Measurements from ENCODE around the gene SSR4. TPM values are rescaled to one million over a fixed set of nuclear protein-coding genes. Genes with fewer than 3 reads are reported as not detected.

Gene SSR4
- total RNA-seq, 1 donor from 2014 or later = 243 TPM

DNA sequence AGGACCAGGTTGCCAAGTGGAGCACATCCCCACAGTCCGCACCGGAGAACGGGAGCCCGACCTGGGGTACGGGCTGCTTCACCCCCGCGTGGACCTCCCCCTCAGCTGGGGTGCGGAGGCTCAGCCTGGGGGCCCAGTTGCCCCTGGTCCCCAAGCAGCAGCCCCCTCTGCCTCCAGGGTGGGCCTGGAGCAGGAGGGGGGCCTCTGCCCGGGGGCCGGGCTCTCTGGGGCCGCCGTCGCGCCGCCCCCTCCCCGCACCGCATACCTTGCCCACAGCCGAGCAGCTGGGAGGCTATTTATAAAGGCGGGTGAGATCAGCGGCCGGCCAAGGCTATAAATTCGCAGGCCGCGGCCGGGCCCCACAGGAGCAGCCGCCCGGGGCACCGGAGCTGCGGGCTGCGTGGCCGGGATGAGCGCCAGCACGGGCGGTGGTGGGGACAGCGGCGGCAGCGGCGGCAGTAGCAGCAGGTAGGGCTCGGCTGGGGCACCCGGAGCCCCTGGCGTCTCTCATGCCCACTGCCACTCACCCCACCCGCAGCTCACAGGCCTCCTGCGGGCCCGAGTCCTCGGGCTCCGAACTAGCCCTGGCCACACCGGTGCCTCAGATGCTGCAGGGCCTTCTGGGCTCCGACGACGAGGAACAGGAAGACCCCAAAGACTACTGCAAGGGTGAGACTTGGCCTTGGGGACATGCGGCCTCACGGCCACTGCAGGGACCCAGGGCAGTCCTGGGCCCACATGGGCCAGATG lies 13.6 kb upstream of the SSR4 start, which contains the start of gene SRPK3:
Gene SRPK3, plus strand, starts transcription at position 364 of the 750 bp plus-strand sequence. Its CDS starts 46 bp downstream, at position 410.
- no peaks in the 10 kb centered on the region for H3K27me3 Mint-ChIP-seq
- H3K27ac Mint-ChIP-seq = no peak within 1 kb of the TSS
- no peak for DNase-seq (ENCODE audit: low spot score, unreplicated experiment)
- H3K4me1 Mint-ChIP-seq (ENCODE audit: low read depth) = no peaks in the 10 kb centered on the region
- H3K9me3 Mint-ChIP-seq (ENCODE audit: low read depth) = no peaks in the 10 kb centered on the region
- TF ChIP-seq CTCF (IDR thresholded peaks at IDR 0.05; ENCODE audit: unreplicated experiment) = no peak
- H3K36me3 Mint-ChIP-seq (ENCODE audit: insufficient read depth) = peaks cover 1% of the 10 kb centered on the region
- no peak within 1 kb of the TSS for H3K4me3 Mint-ChIP-seq (ENCODE audit: low read depth)

GRCh38 chrX:153781428-153782047 lies 12.9 kb upstream of the SSR4 start:
- H3K4me1 Mint-ChIP-seq (ENCODE audit: low read depth) = no peaks in the 10 kb centered on the region
- no peak for TF ChIP-seq CTCF (IDR thresholded peaks at IDR 0.05; ENCODE audit: unreplicated experiment)
- peaks cover 2% of the 10 kb centered on the region for H3K36me3 Mint-ChIP-seq (ENCODE audit: insufficient read depth)
- no peaks in the 10 kb centered on the region for H3K27me3 Mint-ChIP-seq
- no peaks in the 10 kb centered on the region for H3K9me3 Mint-ChIP-seq (ENCODE audit: low read depth)
- no peak overlapping the region for H3K4me3 Mint-ChIP-seq (ENCODE audit: low read depth)
- no peak overlapping the region for H3K27ac Mint-ChIP-seq
- DNase-seq (ENCODE audit: low spot score, unreplicated experiment) = no peak

GRCh38 chrX:153782313-153782712 lies 12.2 kb upstream of the SSR4 start:
- peaks cover 5% of the 10 kb centered on the region for H3K36me3 Mint-ChIP-seq (ENCODE audit: insufficient read depth)

DNA sequence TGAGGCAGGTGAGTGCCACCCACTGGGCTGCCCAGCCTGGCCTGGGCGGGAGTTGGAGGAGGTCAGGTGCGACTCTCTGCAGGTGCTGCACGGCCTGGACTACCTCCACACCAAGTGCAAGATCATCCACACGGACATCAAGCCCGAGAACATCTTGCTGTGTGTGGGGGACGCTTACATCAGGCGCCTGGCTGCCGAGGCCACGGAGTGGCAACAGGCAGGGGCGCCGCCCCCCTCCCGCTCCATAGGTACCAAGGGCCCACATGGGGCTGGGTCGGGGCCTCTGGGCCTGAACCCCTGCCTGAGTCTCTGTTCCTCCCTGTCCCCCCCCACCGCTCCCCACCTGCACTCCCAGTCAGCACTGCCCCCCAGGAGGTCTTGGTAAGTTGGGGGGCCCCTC lies 11.6 kb upstream of the SSR4 start:
- Mint-ChIP-seq H3K27me3 (no peaks in the 10 kb centered on the region), H3K9me3 (ENCODE audit: low read depth) (no peaks in the 10 kb centered on the region), H3K4me1 (ENCODE audit: low read depth) (no peaks in the 10 kb centered on the region), H3K4me3 (ENCODE audit: low read depth) (no peak overlapping the region), H3K36me3 (ENCODE audit: insufficient read depth) (peaks cover 5% of the 10 kb centered on the region), H3K27ac (no peak overlapping the region)
- DNase-seq (ENCODE audit: low spot score, unreplicated experiment) = no peak
- TF ChIP-seq CTCF (IDR thresholded peaks at IDR 0.05; ENCODE audit: unreplicated experiment) = no peak

More at GRCh38 chrX:153782313-153782712, 12.2 kb upstream of the SSR4 start:
- no peak for DNase-seq (ENCODE audit: low spot score, unreplicated experiment)
- no peak for TF ChIP-seq CTCF (IDR thresholded peaks at IDR 0.05; ENCODE audit: unreplicated experiment)
- no peak overlapping the region for H3K4me3 Mint-ChIP-seq (ENCODE audit: low read depth)
- H3K4me1 Mint-ChIP-seq (ENCODE audit: low read depth) = no peaks in the 10 kb centered on the region
- H3K27me3 Mint-ChIP-seq = no peaks in the 10 kb centered on the region
- H3K27ac Mint-ChIP-seq = no peak overlapping the region
- no peaks in the 10 kb centered on the region for H3K9me3 Mint-ChIP-seq (ENCODE audit: low read depth)

DNA sequence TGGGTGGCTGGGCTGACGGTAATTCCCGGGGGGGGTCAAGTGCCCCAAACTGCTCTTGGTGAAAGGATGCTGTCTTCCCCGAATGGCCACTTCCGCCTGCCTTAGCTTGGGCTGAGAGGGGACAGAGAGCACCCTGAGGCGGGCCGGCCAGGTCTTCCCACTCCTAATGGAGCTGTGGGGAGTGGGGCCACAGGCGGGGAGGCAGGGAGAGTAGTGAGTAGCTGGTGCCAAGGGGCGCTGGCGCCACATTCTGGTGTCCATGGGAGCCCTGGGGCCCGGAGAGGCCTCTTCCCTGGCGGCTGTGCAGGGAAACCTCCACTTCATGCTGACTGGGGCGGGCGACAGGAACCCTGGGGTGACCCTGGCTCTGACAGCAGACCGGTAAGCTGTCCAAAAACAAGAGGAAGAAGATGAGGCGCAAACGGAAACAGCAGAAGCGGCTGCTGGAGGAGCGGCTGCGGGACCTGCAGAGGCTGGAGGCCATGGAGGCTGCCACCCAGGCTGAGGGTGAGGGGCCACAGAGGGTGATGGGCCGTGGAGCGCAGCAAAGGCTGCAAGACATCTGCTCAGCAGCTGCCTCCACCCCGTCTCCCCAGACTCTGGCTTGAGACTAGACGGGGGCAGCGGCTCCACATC lies 11.0 kb upstream of the SSR4 start:
- H3K4me1 Mint-ChIP-seq (ENCODE audit: low read depth) = no peaks in the 10 kb centered on the region
- TF ChIP-seq CTCF (IDR thresholded peaks at IDR 0.05; ENCODE audit: unreplicated experiment) = no peak
- H3K27me3 Mint-ChIP-seq = no peaks in the 10 kb centered on the region
- H3K9me3 Mint-ChIP-seq (ENCODE audit: low read depth) = no peaks in the 10 kb centered on the region
- no peak for DNase-seq (ENCODE audit: low spot score, unreplicated experiment)
- H3K27ac Mint-ChIP-seq = no peak overlapping the region
- no peak overlapping the region for H3K4me3 Mint-ChIP-seq (ENCODE audit: low read depth)
- peaks cover 5% of the 10 kb centered on the region for H3K36me3 Mint-ChIP-seq (ENCODE audit: insufficient read depth)
